ENCODE data around the gene PITPNM3.

Gene PITPNM3

GRCh38 chr17:6521586-6521985 lies 34.8 kb downstream of the PITPNM3 start:
- no peaks in the 10 kb centered on the region for H3K9me3 Mint-ChIP-seq
- no peaks in the 10 kb centered on the region for H3K4me1 Mint-ChIP-seq
- H3K27me3 Mint-ChIP-seq (ENCODE audit: low read depth): no peaks in the 10 kb centered on the region
- TF ChIP-seq CTCF (IDR thresholded peaks at IDR 0.05; ENCODE audit: unreplicated experiment in 3 of 3): no peak
- H3K4me3 Mint-ChIP-seq: no peak overlapping the region
- peaks cover 22% of the 10 kb centered on the region for H3K36me3 Mint-ChIP-seq (ENCODE audit: low read depth)
- no peak overlapping the region for H3K27ac Mint-ChIP-seq

- no peak overlapping the region for H3K27ac Mint-ChIP-seq
- peaks cover 12% of the 10 kb centered on the region for H3K36me3 Mint-ChIP-seq (ENCODE audit: low read depth)
- H3K9me3 Mint-ChIP-seq: no peaks in the 10 kb centered on the region
- TF ChIP-seq CTCF (IDR thresholded peaks at IDR 0.05; ENCODE audit: unreplicated experiment in 3 of 3): no peak
- H3K4me3 Mint-ChIP-seq: no peak overlapping the region
- H3K4me1 Mint-ChIP-seq: no peaks in the 10 kb centered on the region
- no peaks in the 10 kb centered on the region for H3K27me3 Mint-ChIP-seq (ENCODE audit: low read depth)
Measured at GRCh38 chr17:6517062-6517461, 39.3 kb downstream of the PITPNM3 start.

GRCh38 chr17:6514371-6514770 lies 42.0 kb downstream of the PITPNM3 start:
- Mint-ChIP-seq H3K27ac (no peak overlapping the region), H3K4me1 (no peaks in the 10 kb centered on the region)
- no peak for TF ChIP-seq CTCF (IDR thresholded peaks at IDR 0.05; ENCODE audit: unreplicated experiment in 3 of 3)

GRCh38 chr17:6512552-6512951 lies 43.8 kb downstream of the PITPNM3 start:
- H3K4me1 Mint-ChIP-seq: peaks cover 5% of the 10 kb centered on the region

More at GRCh38 chr17:6514371-6514770, 42.0 kb downstream of the PITPNM3 start:
- H3K36me3 Mint-ChIP-seq (ENCODE audit: low read depth): peaks cover 5% of the 10 kb centered on the region
- H3K27me3 Mint-ChIP-seq (ENCODE audit: low read depth): no peaks in the 10 kb centered on the region
- no peaks in the 10 kb centered on the region for H3K9me3 Mint-ChIP-seq
- no peak overlapping the region for H3K4me3 Mint-ChIP-seq

GRCh38 chr17:6510321-6510977 lies 45.9 kb downstream of the PITPNM3 start:
- TF ChIP-seq CTCF (IDR thresholded peaks at IDR 0.05; ENCODE audit: unreplicated experiment in 3 of 3): no peak
- Mint-ChIP-seq H3K9me3 (no peaks in the 10 kb centered on the region), H3K4me3 (no peak overlapping the region), H3K27me3 (ENCODE audit: low read depth) (no peaks in the 10 kb centered on the region), H3K27ac (no peak overlapping the region), H3K4me1 (peaks cover 11% of the 10 kb centered on the region), H3K36me3 (ENCODE audit: low read depth) (no peaks in the 10 kb centered on the region)

More at GRCh38 chr17:6512552-6512951, 43.8 kb downstream of the PITPNM3 start:
- no peak overlapping the region for H3K27ac Mint-ChIP-seq
- H3K4me3 Mint-ChIP-seq: no peak overlapping the region
- no peaks in the 10 kb centered on the region for H3K27me3 Mint-ChIP-seq (ENCODE audit: low read depth)
- H3K9me3 Mint-ChIP-seq: no peaks in the 10 kb centered on the region
- no peak for TF ChIP-seq CTCF (IDR thresholded peaks at IDR 0.05; ENCODE audit: unreplicated experiment in 3 of 3)
- no peaks in the 10 kb centered on the region for H3K36me3 Mint-ChIP-seq (ENCODE audit: low read depth)

GRCh38 chr17:6509921-6510320 lies 46.4 kb downstream of the PITPNM3 start:
- no peak overlapping the region for H3K4me3 Mint-ChIP-seq
- H3K27me3 Mint-ChIP-seq (ENCODE audit: low read depth): no peaks in the 10 kb centered on the region
- H3K4me1 Mint-ChIP-seq: peaks cover 14% of the 10 kb centered on the region
- no peak overlapping the region for H3K27ac Mint-ChIP-seq
- no peaks in the 10 kb centered on the region for H3K9me3 Mint-ChIP-seq
- no peak for TF ChIP-seq CTCF (IDR thresholded peaks at IDR 0.05; ENCODE audit: unreplicated experiment in 3 of 3)
- H3K36me3 Mint-ChIP-seq (ENCODE audit: low read depth): no peaks in the 10 kb centered on the region

Measured in nephron (organoid).